HG03060 (cell line): Measurements from ENCODE around the gene MTHFD2L.
"Not testable (repeated sequence)": the region's sequence is repeated elsewhere in the genome, so short reads cannot be mapped to it uniquely, and the experiment has no call there.

Experiments
- ATAC-seq: cut with Tn5 transposase; IDR thresholded peaks from one replicate; pipeline ENCODE4 v1.9.1; 2021; ENCODE audit warnings: low read depth, moderate number of reproducible peaks; ENCODE audit not compliant: unreplicated experiment

Gene MTHFD2L

DNA sequence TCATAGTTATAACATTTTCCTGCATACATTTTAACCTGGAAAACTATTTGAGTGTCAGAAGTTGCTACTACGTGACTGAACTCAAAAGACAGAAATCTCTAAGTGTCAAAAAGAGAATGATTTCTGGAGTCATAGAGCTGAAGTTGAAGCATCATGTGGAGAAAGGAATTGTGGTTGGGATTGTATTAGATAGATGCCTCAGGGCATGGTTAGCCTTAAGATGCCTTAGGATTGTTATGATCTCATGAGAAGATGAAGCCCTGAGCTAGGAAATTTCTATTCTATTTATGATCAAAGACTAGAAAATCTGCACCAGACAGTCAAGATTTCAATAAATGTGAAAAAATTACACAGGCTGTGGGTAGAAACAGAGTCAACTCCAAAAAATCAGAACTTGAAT is 170.6 kb downstream of the MTHFD2L start:
- ATAC-seq, result no peak

DNA sequence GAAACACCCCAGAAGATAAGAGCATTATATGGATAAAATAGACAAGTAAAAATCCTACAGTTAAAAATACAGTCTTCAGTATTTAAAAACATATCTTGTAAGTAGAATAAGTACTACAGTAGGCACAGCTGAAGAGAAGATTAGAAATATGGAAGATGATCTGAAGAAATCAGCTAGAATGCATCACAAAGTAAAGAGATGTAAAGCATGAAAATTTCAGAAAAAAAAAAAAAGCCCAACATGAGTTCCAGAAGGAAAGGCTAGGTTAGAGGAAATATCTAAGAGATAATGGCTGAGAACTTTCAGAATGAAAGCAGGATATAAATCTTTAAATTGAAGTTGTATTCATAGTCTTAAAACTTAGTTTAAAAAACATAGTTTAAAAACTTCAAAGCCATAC is 171.4 kb downstream of the MTHFD2L start:
- ATAC-seq, result no peak

DNA sequence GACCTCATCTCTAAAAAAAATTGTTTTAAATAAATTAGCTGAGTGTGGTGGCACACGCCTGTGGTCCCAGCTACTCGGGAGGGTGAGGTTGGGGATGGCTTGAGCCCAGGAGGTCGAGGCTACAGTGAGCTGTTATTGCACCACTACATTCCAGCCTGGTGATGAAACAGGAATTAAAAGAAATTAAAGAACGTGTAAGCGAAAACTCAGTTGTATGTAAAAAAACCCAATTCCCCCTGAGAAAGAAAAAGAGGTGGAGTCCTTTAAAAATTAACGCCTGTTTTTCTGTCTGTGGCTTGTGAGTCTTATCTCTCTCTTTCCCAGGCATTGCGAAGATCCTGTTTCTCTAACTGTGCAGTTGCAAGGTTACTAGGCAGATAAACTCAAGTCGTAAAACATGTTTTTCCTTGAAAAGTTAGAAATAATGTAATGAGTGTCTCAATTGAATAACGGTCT is 172.4 kb downstream of the MTHFD2L start:
- no peak for ATAC-seq

DNA sequence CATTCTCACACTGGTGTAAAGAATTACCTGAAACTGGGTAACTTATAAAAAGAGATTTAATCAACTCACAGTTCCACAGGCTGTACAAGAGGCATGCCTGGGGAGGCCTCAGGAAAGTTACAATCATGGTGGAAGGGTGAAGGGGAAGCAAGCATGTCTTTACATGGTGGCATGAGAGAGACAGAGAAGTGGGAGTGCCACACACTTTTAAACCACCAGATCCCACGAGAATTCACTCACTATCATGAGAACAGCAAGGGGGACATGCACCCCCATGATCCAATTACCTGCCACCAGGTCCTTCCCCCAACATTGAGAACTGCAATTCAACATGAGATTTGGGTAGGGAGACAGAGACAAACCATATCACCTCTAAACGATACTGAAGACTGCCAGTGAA is 173.3 kb downstream of the MTHFD2L start:
- ATAC-seq, result no peak

DNA sequence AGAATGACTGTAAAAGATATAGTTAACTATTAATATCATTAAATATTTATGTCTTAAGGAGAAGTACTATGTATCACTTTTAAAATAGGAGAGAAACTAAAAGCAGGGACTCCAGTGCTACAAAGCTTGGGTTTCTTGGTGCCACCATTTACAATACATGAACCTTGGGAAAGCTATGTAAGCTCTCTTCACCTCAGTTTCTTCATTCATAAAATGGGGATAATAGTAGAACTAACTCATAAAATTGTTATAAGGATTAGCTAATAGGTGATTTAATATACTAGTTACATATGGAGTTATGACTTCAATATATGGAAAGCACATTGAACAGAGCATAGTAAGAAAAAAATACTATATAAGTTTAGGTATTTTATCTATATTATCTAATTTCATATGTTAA is 174.0 kb downstream of the MTHFD2L start:
- no peak for ATAC-seq

DNA sequence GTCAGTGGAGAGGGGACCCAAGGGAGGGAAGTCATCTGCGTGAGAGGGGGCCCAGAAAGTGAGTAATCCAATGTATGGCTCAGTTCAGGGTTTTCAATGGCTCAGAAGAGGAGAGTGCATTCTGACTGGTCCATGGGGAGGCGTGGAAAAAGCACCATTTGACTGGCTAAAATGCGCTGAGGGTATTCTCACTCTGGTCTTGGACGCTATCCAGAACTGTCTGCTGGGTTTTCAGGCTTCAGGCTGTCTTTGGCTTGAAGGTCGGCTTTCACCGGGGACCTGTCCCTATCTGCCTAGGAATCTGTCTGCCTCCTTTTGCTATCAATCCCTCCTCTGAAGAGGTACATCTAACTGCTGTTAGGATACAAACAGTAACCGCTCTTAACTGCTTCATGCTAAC is 176.7 kb downstream of the MTHFD2L start:
- no peak for ATAC-seq

DNA sequence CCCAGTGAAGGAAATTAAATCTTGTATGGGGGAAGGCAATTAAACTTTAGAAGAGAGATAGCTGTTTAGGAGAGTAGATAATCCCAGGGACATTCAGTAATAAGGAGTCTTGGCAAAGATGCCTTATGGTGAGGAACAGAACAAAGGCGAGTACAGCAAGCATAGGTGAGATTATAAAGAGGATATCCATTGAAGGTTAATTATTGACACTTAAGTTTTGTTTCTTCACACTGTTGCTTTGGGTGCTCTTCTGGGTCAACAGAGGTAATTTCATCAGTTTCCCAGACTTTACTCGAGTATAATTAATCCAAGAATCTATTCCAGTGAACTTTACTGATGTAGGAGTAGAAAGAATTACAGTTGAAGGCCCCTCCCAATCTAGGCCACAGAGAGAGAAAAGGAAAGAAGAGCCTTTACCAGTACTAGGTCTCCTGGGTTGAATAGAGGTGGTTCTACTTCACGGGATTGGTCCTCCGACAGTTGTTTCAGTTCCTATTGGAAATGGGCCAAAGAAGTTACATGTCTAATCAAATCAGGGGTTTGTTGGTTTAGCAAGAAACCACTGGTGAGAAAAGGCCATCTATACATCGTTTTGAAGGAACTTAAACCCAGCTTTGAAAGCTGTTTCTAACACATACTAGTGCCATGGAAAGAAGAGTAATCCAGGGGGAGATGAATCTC is 177.6 kb downstream of the MTHFD2L start:
- peak; percentile 93 for ATAC-seq

DNA sequence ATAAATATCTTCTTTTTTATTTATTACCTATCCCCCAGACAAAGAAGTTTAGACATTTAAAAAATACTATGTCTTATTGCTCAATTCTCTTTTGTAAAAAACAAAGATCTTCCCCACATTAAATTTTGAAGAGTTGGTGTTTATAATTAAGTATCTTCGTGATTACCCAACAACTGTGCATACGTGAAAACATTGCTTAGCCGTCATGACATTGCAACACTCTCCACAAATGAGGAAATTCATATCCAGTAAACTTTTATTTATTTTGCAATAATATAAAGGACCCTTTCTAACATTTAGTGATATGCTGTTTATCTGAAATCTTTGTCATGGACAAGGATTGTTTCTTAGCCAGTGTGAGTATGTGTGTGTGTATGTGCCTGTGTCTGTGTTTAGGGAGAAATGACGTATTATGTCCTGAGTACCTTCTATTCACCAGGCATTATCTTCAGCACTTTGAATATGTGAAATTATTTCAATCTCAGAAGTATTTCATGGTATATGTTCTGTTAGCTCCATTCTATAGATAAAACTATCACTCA is 180.9 kb downstream of the MTHFD2L start:
- no peak for ATAC-seq

DNA sequence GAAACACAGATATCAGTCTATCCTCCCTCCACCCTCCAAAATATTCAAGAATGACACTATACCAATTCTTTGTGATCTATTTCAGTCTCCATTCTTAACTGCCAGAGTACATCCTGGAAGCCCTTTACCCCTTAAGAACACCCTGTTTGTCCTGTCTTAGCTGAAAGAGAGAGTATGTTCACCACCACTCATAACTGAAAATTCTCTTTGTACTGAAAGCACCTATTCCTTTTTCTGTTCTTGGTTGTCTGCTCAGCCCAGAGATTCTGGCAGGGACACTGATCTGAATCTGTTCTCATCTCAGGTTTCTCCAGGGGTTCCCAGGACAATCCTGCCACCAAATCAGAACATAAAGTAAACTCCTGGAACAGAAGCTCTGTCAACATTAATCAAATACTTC is 181.6 kb downstream of the MTHFD2L start:
- ATAC-seq, result no peak

DNA sequence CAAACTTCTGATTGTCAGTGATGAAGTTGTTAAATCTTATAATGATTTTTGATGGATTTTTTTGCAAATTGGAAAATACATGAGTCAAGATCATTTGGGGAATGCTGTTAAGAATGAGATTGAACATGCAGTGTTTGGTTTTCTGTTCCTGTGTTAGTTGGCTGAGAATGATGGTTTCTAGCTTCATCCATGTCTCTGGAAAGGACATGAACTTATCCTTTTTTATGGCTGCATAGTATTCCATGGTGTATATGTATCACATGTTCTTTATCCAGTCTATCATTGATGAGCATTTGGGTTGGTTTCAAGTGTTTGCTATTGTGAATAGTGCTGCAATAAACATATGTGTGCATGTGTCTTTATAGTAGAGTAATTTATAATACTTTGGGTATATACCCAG is 182.5 kb downstream of the MTHFD2L start:
- not testable (repeated sequence) for ATAC-seq

DNA sequence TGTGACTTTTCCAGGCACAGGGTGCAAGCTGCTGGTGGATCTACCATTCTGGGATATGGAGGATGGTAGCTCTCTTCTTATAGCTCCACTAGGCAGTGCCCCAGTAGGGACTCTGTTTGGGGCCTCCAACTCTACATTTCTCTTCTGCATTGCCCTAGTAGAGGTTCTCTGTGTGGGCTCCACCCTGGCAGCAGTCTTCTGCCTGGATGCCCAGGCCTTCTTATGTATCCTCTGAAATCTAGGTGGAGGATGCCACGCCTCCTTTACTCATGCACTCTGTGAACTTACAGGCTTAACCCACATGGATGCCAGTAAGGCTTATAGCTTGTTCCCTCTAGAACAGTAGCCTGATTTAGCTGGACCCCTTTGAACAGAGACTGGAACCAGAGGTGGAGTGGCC is 186.1 kb downstream of the MTHFD2L start:
- ATAC-seq, result no peak
